GM12874 (cell line): Measurements from ENCODE around the gene HLA-DMB.
A peak's percentile ranks its signal among the peaks of the same experiment; 100 is the strongest.

Experiments used
- CTCF ChIP-seq: IDR thresholded peaks from 2 replicates; pipeline ENCODE4 v1.5.1; 2011; ENCODE audit warnings: low read depth, mild to moderate bottlenecking, control low read depth, low read length, moderate library complexity; ENCODE audit not compliant: insufficient read depth

HLA-DMB gene

GRCh38 chr6:32889533-32889932 is 51.3 kb downstream of the HLA-DMB start:
- TF ChIP-seq CTCF, result no peak

- no peak for TF ChIP-seq CTCF
Observed at GRCh38 chr6:32888576-32888975, 52.3 kb downstream of the HLA-DMB start.

GRCh38 chr6:32887616-32888015 is 53.2 kb downstream of the HLA-DMB start:
- TF ChIP-seq CTCF, result no peak

GRCh38 chr6:32886681-32887383 is 54.0 kb downstream of the HLA-DMB start:
- no peak for TF ChIP-seq CTCF

GRCh38 chr6:32885698-32886286 is 55.0 kb downstream of the HLA-DMB start:
- peak; percentile 9; the same call in 1 of the 2 replicates for TF ChIP-seq CTCF
